H1 (cell line): Measurements from ENCODE around the gene SLC38A2. TPM values are rescaled to one million over a fixed set of nuclear protein-coding genes. Genes with fewer than 3 reads are reported as not detected.

Experiments
- CTCF ChIA-PET: fragments of 300-600 bp; sonication (Branson Sonifier 250); formaldehyde crosslinking; loops from one replicate; lab custom pipeline; 2021; ENCODE audit not compliant: partially characterized antibody; lab: Charles Lee
- POLR2A ChIA-PET: fragments of 300-600 bp; sonication (Branson Sonifier 250); formaldehyde crosslinking; loops from one replicate; lab custom pipeline; 2021; ENCODE audit warnings: inconsistent platforms; ENCODE audit not compliant: partially characterized antibody; lab: Charles Lee
- DNase-seq, 2 experiments: peaks; one replicate each; pipeline versions ENCODE4 v3.0.0 to v3.0.0-alpha.2; 2010 to 2022; ENCODE audit warnings: low spot score in 2 of 2, low read depth in 1 of 2, mixed read lengths in 1 of 2
- FAIRE-seq: peaks from 2 replicates; lab custom pipeline; 2011; peaks lifted over from hg19 to GRCh38; lab: Jason Lieb, UNC
- H2AFZ ChIP-seq: 2 replicates; pipeline ENCODE4 v1.8.1; 2012; ENCODE audit warnings: low read length, inconsistent platforms
- H2AK5ac ChIP-seq: 2 replicates; pipeline ENCODE4 v1.6.1; 2013; ENCODE audit warnings: low read depth, low read length
- H2BK120ac ChIP-seq: replicated peaks from 2 replicates; pipeline ENCODE3; 2013; ENCODE audit warnings: low read depth, low read length, inconsistent platforms
- H2BK12ac ChIP-seq: 2 replicates; pipeline ENCODE4 v1.6.1; 2013; ENCODE audit warnings: low read depth, low read length
- H2BK15ac ChIP-seq: 2 replicates; pipeline ENCODE4 v1.6.1; 2013; ENCODE audit warnings: low read length
- H2BK20ac ChIP-seq: 2 replicates; pipeline ENCODE4 v1.6.1; 2013; ENCODE audit warnings: low read length
- H2BK5ac ChIP-seq: 2 replicates; pipeline ENCODE4 v1.6.1; 2013; ENCODE audit warnings: low read depth, low read length
- H3K14ac ChIP-seq: 2 replicates; pipeline ENCODE4 v1.6.1; 2013; ENCODE audit warnings: inconsistent platforms; ENCODE audit not compliant: insufficient read length
- H3K18ac ChIP-seq: 2 replicates; pipeline ENCODE4 v1.6.1; 2013; ENCODE audit warnings: low read length; ENCODE audit errors: extremely low read depth
- H3K23ac ChIP-seq: 2 replicates; pipeline ENCODE4 v1.6.1; 2013; ENCODE audit warnings: inconsistent platforms; ENCODE audit not compliant: insufficient read length
- H3K23me2 ChIP-seq: 2 replicates; pipeline ENCODE4 v1.6.1; 2013; ENCODE audit warnings: low read depth, low read length
- H3K27ac ChIP-seq: 2 replicates; pipeline ENCODE4 v1.6.1; 2011; ENCODE audit warnings: low read depth, low read length, inconsistent platforms
- H3K27me3 ChIP-seq, 4 experiments: replicated peaks in 1 of 4; 1 replicate in 1 of 4; 2 replicates in 3 of 4; pipeline versions ENCODE4 v1.6.1 to v1.8.1; 2011 to 2013; ENCODE audit warnings: low read length in 3 of 4, mild to moderate bottlenecking in 3 of 4, inconsistent platforms in 2 of 4, mixed read lengths in 2 of 4, moderate library complexity in 1 of 4; ENCODE audit not compliant: control insufficient read depth in 3 of 4, insufficient read depth in 3 of 4; ENCODE audit errors: extremely low read depth in 1 of 4
- H3K36me3 ChIP-seq, 4 experiments: 2 replicates each; pipeline versions ENCODE4 v1.6.1 to v1.8.1; 2011 to 2013; ENCODE audit warnings: mild to moderate bottlenecking in 4 of 4, low read length in 3 of 4, moderate library complexity in 2 of 4, control low read depth in 1 of 4, inconsistent platforms in 1 of 4; ENCODE audit not compliant: insufficient read depth in 4 of 4, control insufficient read depth in 2 of 4
- H3K4ac ChIP-seq: replicated peaks from 2 replicates; pipeline ENCODE3; 2013; ENCODE audit warnings: low read length, low read depth, mixed read lengths, inconsistent platforms; ENCODE audit not compliant: insufficient read length
- H3K4me1 ChIP-seq, 4 experiments: replicated peaks in 1 of 4; 1 replicate in 1 of 4; 2 replicates in 3 of 4; pipeline versions ENCODE4 v1.6.1 to v1.8.1; 2011 to 2013; ENCODE audit warnings: low read length in 3 of 4, inconsistent platforms in 2 of 4, mixed read lengths in 1 of 4; ENCODE audit not compliant: insufficient read depth in 4 of 4, control insufficient read depth in 3 of 4
- H3K4me2 ChIP-seq, 2 experiments: 2 replicates each; pipeline versions ENCODE4 v1.6.1 to v1.8.1; 2011 to 2013; ENCODE audit warnings: low read depth in 2 of 2, low read length in 2 of 2, control low read depth in 1 of 2, inconsistent platforms in 1 of 2, mild to moderate bottlenecking in 1 of 2; ENCODE audit not compliant: insufficient read depth in 1 of 2
- H3K4me3 ChIP-seq, 4 experiments: fragments of 200-600, 300-600 bp in 1 of 4; sonication (generic), shearing (Covaris generic), sonication (Bioruptor Twin) in 1 of 4; 2 replicates each; pipeline versions ENCODE4 v1.5.1 to v1.8.1; 2011 to 2016; ENCODE audit warnings: low read length in 4 of 4, low read depth in 3 of 4, control low read depth in 2 of 4, inconsistent platforms in 2 of 4, mild to moderate bottlenecking in 2 of 4, mixed read lengths in 1 of 4, moderate library complexity in 1 of 4; ENCODE audit not compliant: insufficient read depth in 2 of 4; ENCODE audit errors: extremely low read depth in 1 of 4
- H3K56ac ChIP-seq: replicated peaks from 2 replicates; pipeline ENCODE3; 2013; ENCODE audit warnings: low read depth, mild to moderate bottlenecking, mixed read lengths, low read length, inconsistent platforms; ENCODE audit not compliant: insufficient read length
- H3K79me1 ChIP-seq: 2 replicates; pipeline ENCODE4 v1.6.1; 2013; ENCODE audit warnings: low read depth, low read length, control low read depth
- H3K79me2 ChIP-seq, 2 experiments: 2 replicates each; pipeline versions ENCODE4 v1.6.1 to v1.8.1; 2012 to 2013; ENCODE audit warnings: low read length in 2 of 2, mild to moderate bottlenecking in 2 of 2, inconsistent platforms in 1 of 2; ENCODE audit not compliant: insufficient read depth in 2 of 2, control insufficient read depth in 1 of 2
- H3K9ac ChIP-seq, 4 experiments: replicated peaks in 1 of 4; 1 replicate in 1 of 4; 2 replicates in 3 of 4; pipeline versions ENCODE4 v1.6.1 to v1.8.1; 2011 to 2013; ENCODE audit warnings: low read depth in 3 of 4, low read length in 3 of 4, control low read depth in 2 of 4, mild to moderate bottlenecking in 2 of 4, moderate library complexity in 2 of 4, inconsistent platforms in 1 of 4; ENCODE audit errors: extremely low read depth in 1 of 4
- H3K9me3 ChIP-seq, 2 experiments: 2 replicates each; pipeline versions ENCODE4 v1.6.1 to v1.8.1; 2012 to 2013; ENCODE audit warnings: mild to moderate bottlenecking in 2 of 2, moderate library complexity in 2 of 2, control low read depth in 1 of 2, inconsistent platforms in 1 of 2, low read depth in 1 of 2, low read length in 1 of 2, mixed read lengths in 1 of 2; ENCODE audit not compliant: insufficient read depth in 2 of 2
- H4K20me1 ChIP-seq, 2 experiments: replicated peaks in 1 of 2; 2 replicates each; pipeline versions ENCODE3 to v1.8.1; 2011 to 2013; ENCODE audit warnings: inconsistent platforms in 2 of 2, low read length in 2 of 2, mild to moderate bottlenecking in 1 of 2; ENCODE audit not compliant: insufficient read depth in 2 of 2, control insufficient read depth in 1 of 2
- H4K5ac ChIP-seq: 2 replicates; pipeline ENCODE4 v1.6.1; 2013; ENCODE audit warnings: low read length, low read depth, mixed read lengths, inconsistent platforms; ENCODE audit not compliant: insufficient read length
- H4K8ac ChIP-seq: 2 replicates; pipeline ENCODE4 v1.8.0; 2013; ENCODE audit warnings: mild to moderate bottlenecking, moderate library complexity, low read length, inconsistent platforms; ENCODE audit not compliant: insufficient read depth; ENCODE audit errors: extremely low read depth
- H4K91ac ChIP-seq: replicated peaks from 2 replicates; pipeline ENCODE3; 2013; ENCODE audit warnings: low read length, mixed read lengths, inconsistent platforms; ENCODE audit not compliant: insufficient read length
- ASH2L ChIP-seq: fragments of 200-600, 300-600 bp; sonication (generic); IDR thresholded peaks from one replicate; pipeline ENCODE4 v1.7.1; 2017; ENCODE audit warnings: low read length
- ATF3 ChIP-seq: IDR thresholded peaks from 2 replicates; pipeline ENCODE4 v1.6.1; 2011; ENCODE audit warnings: low read depth, mild to moderate bottlenecking, low read length; ENCODE audit not compliant: insufficient read depth
- CBX8 ChIP-seq: fragments of 300-800, 300-1000 bp; sonication (generic); IDR thresholded peaks from 2 replicates; pipeline ENCODE4 v1.7.1; 2016; ENCODE audit warnings: low read depth, low read length, borderline replicate concordance
- GABPA ChIP-seq: IDR thresholded peaks from 2 replicates; pipeline ENCODE4 v1.6.1; 2011; ENCODE audit warnings: mild to moderate bottlenecking, low read length, moderate library complexity, borderline replicate concordance; ENCODE audit not compliant: insufficient read depth
- HDAC2 ChIP-seq, 2 experiments: fragments of 300-600 bp in 1 of 2; sonication (generic) in 1 of 2; IDR thresholded peaks; 2 replicates each; pipeline ENCODE4 v1.6.1; 2011 to 2012; ENCODE audit warnings: low read depth in 2 of 2, low read length in 2 of 2, mild to moderate bottlenecking in 2 of 2, moderate library complexity in 2 of 2, borderline replicate concordance in 1 of 2, inconsistent platforms in 1 of 2
- HDAC6 ChIP-seq: IDR thresholded peaks from one replicate; pipeline ENCODE4 v1.7.1; 2012; ENCODE audit warnings: low read depth, mild to moderate bottlenecking, inconsistent platforms, low read length, moderate library complexity
- KDM1A ChIP-seq: fragments of 200-600, 300-600 bp; sonication (generic); IDR thresholded peaks from 2 replicates; pipeline ENCODE4 v1.7.1; 2016; ENCODE audit warnings: mild to moderate bottlenecking, low read length, borderline replicate concordance
- KDM4A ChIP-seq: IDR thresholded peaks from one replicate; pipeline ENCODE4 v1.7.1; 2012; ENCODE audit warnings: low read depth, mild to moderate bottlenecking, moderate library complexity, low read length, inconsistent platforms; ENCODE audit not compliant: severe bottlenecking
- MAFK ChIP-seq: IDR thresholded peaks from 2 replicates; pipeline ENCODE4 v1.6.1; 2012; ENCODE audit warnings: low read depth, mild to moderate bottlenecking, improper control_type of control experiment, low read length
- RNF2 ChIP-seq: fragments of 200-900, 300-1000 bp; sonication (generic); IDR thresholded peaks from 2 replicates; pipeline ENCODE4 v1.7.1; 2016; ENCODE audit warnings: borderline replicate concordance, low read depth, mild to moderate bottlenecking, antibody characterized with exemption, low read length; ENCODE audit not compliant: poor library complexity, severe bottlenecking; ENCODE audit errors: missing control alignments
- SIRT6 ChIP-seq: IDR thresholded peaks from one replicate; pipeline ENCODE4 v1.7.1; 2012; ENCODE audit warnings: low read length, inconsistent platforms
- TAF1 ChIP-seq: IDR thresholded peaks from 2 replicates; pipeline ENCODE4 v1.6.1; 2011; ENCODE audit warnings: mild to moderate bottlenecking, low read depth, low read length
- TBP ChIP-seq: IDR thresholded peaks from 2 replicates; pipeline ENCODE4 v1.6.1; 2011; ENCODE audit warnings: low read depth, low read length, improper control_type of control experiment
- WGBS, 2 experiments: shearing (Covaris generic) in 1 of 2; methylation state at CpG; one replicate each; pipeline versions ENCODE4 v1.1.6 to v1.1.7; 2013 to 2015; ENCODE audit warnings: low lambda C conversion rate in 2 of 2, mixed read lengths in 2 of 2, inconsistent platforms in 1 of 2, low coverage in 1 of 2, missing lambda C conversion rate in 1 of 2; ENCODE audit not compliant: insufficient replicate concordance in 2 of 2, insufficient coverage in 1 of 2, insufficient read length in 1 of 2; ENCODE audit errors: extremely low coverage in 1 of 2, missing lambda C conversion rate in 1 of 2; 5-methylcytosine and 5-hydroxymethylcytosine counted together
- polyA plus RNA-seq, 7 experiments: library from polyadenylated mRNA; depleted of rRNA in 3 of 7; stranded (reverse) in 5 of 7; unstranded in 2 of 7; fragments of >200 nt in 5 of 7; fragments of 200-250 nt in 2 of 7; gene quantifications; 1 replicate in 5 of 7; 2 replicates in 1 of 7; 4 replicates in 1 of 7; pipeline versions ENCODE4 v1.2.1 to v1.2.3, GENCODE V29; 2011 to 2013; ENCODE audit warnings: missing spikeins in 2 of 7, mixed read lengths in 2 of 7
- total RNA-seq: library from RNA; stranded (reverse); fragmentation: NEBNext Ultra II Directional; extraction: Animal tissue kit (Norgen Biotek cat#: 25700); gene quantifications from 2 replicates; pipeline ENCODE4 v1.2.1, GENCODE V29; 2021

The SLC38A2 gene
- total and polyA plus RNA-seq, 2 of the 8 experiments (the other 6 are each of a cell fraction or from before 2014, with no cell fraction given): 163 to 684 TPM

- H2BK15ac ChIP-seq: no peak overlapping the region
- TF ChIP-seq HDAC6 (no peak), MAFK (no peak), KDM4A (no peak), TAF1 (no peak), GABPA (no peak), ATF3 (no peak), SIRT6 (no peak), CBX8 (no peak), ASH2L (no peak), TBP (no peak), KDM1A (no peak), HDAC2 (IDR thresholded peaks at IDR 0.05; ENCODE audit: borderline replicate concordance in 1 of 2, low read depth in 2 of 2, low read length in 2 of 2) (no peak), RNF2 (no peak)
- H3K4me3 ChIP-seq: no peak overlapping the region
- H3K14ac ChIP-seq: no peak overlapping the region
- H3K23ac ChIP-seq: no peak overlapping the region
- H2AK5ac ChIP-seq: no peak overlapping the region
- H3K79me1 ChIP-seq: 0 out of 2 replicates have a peak, but pooled peaks cover 2% of the 10 kb centered on the region
- DNase-seq (no peak), FAIRE-seq (no peak)
- no peaks in the 10 kb centered on the region for H3K23me2 ChIP-seq
- no peak overlapping the region for H4K91ac ChIP-seq
- no peak overlapping the region for H2AFZ ChIP-seq
- no peak overlapping the region for H2BK5ac ChIP-seq
- H4K8ac ChIP-seq: no peak overlapping the region
- no peak overlapping the region for H2BK20ac ChIP-seq
- H3K27me3 ChIP-seq: no peaks in the 10 kb centered on the region
- ChIA-PET CTCF (no interaction called here), POLR2A (interaction anchor here (0.8 to 12.8 kb wide), 8 partner anchors 7 to 600 kb away, joined by 3 to 233 read pairs (median 4); partner anchors contain the start of genes SLC38A1 and SLC38A2)
- H2BK120ac ChIP-seq: no peak overlapping the region
- H2BK12ac ChIP-seq: no peak overlapping the region
- peaks cover 39 to 40% of the 10 kb centered on the region in 2 experiments for H4K20me1 ChIP-seq
- 96% methylated on average over 3 of the region's 3 CpGs; no CpG with 5 or more reads in 1 of the 2 experiments for WGBS, 2 experiments
- H3K4ac ChIP-seq: no peak overlapping the region
- no peak overlapping the region for H3K27ac ChIP-seq
- no peak overlapping the region for H3K4me2 ChIP-seq
- peaks cover 68 to 100% (median 97%) of the 10 kb centered on the region in 4 experiments for H3K36me3 ChIP-seq
- H3K18ac ChIP-seq: no peak overlapping the region
- H3K79me2 ChIP-seq: peaks cover 12 to 45% of the 10 kb centered on the region in 2 experiments
- H3K4me1 ChIP-seq: peaks cover 0 to 7% (median 0%) of the 10 kb centered on the region in 4 experiments; a peak in 2 of 7 replicates
- H4K5ac ChIP-seq: no peak overlapping the region
- no peaks in the 10 kb centered on the region for H3K9me3 ChIP-seq
- H3K56ac ChIP-seq: no peak overlapping the region
- no peak overlapping the region for H3K9ac ChIP-seq
Observed at GRCh38 chr12:46364300-46364696, 8.3 kb downstream of the SLC38A2 start.
